GM18519 (cell line): Measurements from ENCODE around the gene CUX1.
"Not testable (repeated sequence)": the region's sequence is repeated elsewhere in the genome, so short reads cannot be mapped to it uniquely, and the experiment has no call there.

ENCODE experiments used
- ATAC-seq: cut with Tn5 transposase; IDR thresholded peaks from one replicate; pipeline ENCODE4 v1.9.1; 2021; ENCODE audit warnings: mild to moderate bottlenecking, moderate library complexity; ENCODE audit not compliant: unreplicated experiment, low FRiP score

CUX1 gene

DNA sequence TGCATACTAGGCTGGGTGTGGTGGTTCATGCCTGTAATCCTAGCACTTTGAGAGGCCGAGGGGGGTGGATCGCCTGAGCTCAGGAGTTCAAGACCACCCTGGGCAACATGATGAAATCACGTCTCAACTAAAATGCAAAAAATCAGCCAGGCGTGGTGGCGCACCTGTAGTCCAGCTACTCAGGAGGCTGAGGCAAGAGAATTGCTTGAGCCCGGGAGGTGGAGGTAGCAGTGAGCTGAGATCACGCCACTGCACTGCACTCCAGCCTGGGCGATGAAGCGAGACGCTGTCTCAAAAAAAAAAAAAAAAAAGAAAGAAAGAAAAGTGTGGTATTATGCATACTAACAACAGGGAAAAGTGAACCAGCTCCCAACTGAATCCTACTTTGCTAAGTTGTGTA, 19.3 kb upstream of the CUX1 start:
- ATAC-seq: not testable (repeated sequence)

- no peak for ATAC-seq
Observed at GRCh38 chr7:101803203-101804087, 14.0 kb upstream of the CUX1 start.

GRCh38 chr7:101804088-101804963, 13.1 kb upstream of the CUX1 start:
- no peak for ATAC-seq

GRCh38 chr7:101804967-101805366, 12.5 kb upstream of the CUX1 start:
- ATAC-seq: no peak

GRCh38 chr7:101812595-101812994, 4.8 kb upstream of the CUX1 start:
- ATAC-seq: no peak

DNA sequence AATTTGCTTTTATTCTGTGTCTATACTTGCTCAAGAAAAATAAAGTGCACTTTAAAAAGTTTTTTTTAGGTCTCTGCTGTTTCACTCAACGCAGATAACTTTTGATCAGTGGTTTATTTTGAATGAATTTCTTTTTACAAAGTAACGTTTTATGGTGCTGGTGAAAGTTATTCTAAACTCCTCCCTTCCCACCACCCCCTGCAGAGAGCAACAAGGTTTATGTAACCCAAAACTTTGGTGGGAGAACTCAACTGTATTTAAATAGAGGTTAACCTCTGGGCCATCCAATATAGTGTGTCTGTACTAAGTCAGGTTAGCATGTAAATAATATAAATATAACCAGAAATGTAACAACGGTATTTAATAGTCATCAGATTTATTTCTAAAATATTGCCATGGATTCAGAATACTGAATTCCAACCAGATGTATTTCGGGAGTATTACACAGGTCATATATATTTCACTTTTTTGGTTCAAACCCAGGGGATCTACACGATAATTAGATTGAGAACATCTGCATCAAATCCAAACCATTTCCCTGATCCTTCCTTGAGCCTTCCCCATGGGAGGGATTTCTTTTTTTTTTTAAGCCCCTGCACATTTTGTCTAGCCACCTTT, 3.9 kb upstream of the CUX1 start:
- ATAC-seq: no peak

GRCh38 chr7:101814081-101814990, 3.1 kb upstream of the CUX1 start:
- ATAC-seq: no peak

DNA sequence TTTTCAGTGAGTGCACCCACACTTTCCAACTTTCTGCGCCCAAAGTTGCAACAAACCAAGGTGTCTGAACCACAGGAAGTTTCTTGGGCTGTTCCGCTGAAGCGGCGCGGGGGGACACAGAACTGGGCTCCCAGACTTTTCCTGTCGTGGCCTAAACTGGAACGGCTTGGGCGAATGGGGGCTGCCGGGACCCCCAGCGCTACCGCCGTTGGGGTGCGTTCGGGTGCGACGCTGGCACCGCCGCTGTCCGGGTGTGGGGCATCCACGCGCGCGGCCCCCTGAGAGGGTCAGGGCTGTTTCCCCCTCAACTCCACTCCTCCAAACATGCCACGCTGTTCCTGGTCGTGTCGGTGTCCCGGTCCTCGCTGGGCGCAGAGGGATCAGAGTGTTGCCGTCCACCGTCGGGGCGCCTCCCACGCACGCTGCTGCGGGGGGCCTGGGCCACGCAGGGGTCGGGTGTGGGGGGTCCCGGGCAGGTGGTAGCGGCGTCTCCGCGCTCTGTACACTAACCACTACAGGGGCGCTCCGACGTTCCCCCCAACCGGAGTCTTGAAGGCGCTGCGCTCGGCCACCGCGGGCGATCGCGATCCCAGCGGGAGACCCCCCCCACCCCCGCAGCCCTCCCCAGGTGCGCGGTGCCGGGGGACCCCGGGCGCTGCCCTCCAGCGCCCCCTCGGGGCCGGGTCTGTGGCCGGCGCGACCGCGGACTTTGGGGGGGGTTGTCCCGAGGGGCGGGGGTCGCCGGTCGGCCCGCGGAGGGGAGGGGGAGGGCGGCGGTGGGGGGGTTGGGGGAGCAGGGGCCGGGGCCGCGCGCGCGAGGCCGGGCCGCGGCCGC, 2.2 kb upstream of the CUX1 start:
- ATAC-seq: no peak

- ATAC-seq: no peak
Observed at GRCh38 chr7:101815826-101816594, 1.4 kb upstream of the CUX1 start.

- no peak for ATAC-seq
Observed at GRCh38 chr7:101816595-101817470, 593 bp upstream of the CUX1 start.

DNA sequence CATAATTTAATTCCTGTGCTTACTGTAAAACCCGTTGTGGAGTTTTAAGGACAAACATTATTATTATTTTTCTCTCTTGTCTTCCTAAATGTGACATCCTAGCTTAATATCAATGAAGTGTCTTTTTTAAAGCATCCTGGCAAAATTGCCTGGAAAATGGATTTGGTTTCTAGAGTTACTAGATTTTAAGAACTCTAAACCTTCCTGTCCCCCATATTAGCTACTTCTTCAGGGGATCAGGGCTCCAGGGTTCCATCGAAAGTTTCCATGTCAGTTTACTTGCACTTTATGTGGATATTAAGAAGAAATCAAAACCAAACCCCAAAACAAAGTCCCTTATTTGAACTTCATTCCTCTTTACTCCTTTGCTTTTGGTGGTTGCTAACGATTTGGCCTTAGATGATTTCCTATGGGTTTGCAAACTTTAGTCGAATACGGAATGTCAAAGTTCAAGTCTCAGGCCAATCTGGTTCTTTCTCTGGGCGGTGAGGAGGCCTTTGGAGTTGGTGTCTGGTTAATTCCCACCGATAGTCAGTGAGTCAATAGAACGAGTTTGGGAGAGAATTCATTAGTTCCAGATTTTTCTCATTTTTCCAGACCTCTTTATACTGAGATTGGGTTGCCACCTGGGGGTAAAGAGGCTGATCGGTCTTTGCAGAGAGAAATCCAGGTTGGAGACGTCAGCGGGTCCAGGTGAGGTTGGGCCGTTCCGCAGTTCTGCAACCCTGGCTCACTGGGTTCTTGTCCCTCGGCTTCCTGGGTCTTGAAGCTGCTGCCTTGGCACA, 1.1 kb downstream of the CUX1 start:
- ATAC-seq: no peak

DNA sequence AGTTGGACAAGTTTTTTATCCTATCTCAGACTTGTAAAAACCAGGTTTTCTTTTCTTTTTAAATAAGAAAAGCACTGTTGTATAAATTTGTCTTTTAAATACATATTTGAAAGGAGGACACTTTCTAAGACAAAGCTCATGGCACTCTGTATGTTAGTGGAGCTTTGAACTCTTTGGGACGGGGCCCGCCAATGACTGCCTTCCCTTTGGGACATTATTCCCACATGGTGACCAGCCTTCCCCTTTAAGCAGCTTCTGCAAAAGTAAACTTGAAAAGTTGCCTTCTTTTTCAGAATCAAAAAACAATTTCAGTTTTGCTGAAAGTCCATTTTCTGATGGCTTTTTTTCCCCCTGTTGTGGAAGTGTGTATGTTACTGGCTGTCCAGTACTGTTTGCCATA, 1.8 kb downstream of the CUX1 start:
- ATAC-seq: no peak

GRCh38 chr7:101819913-101820522, 2.6 kb downstream of the CUX1 start:
- ATAC-seq: no peak

DNA sequence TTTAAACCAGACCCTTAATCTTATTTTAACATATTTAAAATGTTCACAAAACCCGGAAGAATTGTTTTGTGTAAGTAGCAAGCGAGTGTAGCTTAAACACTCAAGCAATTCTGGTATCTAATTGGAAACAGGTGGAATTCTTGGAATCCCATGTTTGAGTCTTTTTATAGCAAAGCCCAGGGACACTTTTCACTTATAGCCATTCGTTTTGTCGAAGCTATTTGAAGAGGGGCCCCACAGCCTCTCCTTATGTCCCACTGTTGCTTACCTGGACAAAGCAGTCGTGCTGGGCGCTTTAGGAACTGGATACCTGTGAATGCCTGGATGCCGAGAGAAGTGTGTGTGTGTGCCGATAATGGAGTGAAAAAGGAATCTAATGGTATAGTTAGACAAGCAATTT, 3.3 kb downstream of the CUX1 start:
- ATAC-seq: no peak

DNA sequence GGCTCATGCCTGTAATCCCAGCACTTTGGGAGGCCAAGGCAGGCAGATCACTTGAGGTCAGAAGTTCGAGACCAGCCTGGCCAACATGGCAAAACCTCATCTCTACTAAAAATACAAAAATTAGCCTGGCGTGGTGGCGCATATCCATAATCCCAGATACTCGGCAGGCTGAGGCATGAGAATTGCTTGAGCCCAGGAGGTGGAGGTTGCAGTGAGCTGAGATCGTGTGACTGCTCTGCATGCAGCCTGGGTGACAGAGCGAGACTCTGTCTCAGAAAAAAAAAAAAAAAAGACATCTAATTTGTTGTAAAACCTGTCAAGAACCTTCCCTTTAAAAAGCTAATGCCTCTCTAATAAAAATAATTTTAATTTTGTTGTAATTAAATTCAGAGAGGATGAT, 5.2 kb downstream of the CUX1 start:
- ATAC-seq: not testable (repeated sequence)

- no peak for ATAC-seq
Observed at GRCh38 chr7:101823096-101823495, 5.7 kb downstream of the CUX1 start.
